Activated effector memory CD4-positive, alpha-beta T cell treated with anti-CD3 and anti-CD28 coated beads, Interleukin-2, amount 50 U/mL, for 16 hours (primary cell): Measurements from ENCODE around the gene GNGT1.
A peak's percentile ranks its signal among the peaks of the same experiment; 100 is the strongest.
"Not testable (repeated sequence)": the region's sequence is repeated elsewhere in the genome, so short reads cannot be mapped to it uniquely, and the experiment has no call there.

ENCODE experiments used
- DNase-seq: peaks from one replicate; pipeline ENCODE4 v3.0.0-alpha.2; 2020

The GNGT1 gene

DNA sequence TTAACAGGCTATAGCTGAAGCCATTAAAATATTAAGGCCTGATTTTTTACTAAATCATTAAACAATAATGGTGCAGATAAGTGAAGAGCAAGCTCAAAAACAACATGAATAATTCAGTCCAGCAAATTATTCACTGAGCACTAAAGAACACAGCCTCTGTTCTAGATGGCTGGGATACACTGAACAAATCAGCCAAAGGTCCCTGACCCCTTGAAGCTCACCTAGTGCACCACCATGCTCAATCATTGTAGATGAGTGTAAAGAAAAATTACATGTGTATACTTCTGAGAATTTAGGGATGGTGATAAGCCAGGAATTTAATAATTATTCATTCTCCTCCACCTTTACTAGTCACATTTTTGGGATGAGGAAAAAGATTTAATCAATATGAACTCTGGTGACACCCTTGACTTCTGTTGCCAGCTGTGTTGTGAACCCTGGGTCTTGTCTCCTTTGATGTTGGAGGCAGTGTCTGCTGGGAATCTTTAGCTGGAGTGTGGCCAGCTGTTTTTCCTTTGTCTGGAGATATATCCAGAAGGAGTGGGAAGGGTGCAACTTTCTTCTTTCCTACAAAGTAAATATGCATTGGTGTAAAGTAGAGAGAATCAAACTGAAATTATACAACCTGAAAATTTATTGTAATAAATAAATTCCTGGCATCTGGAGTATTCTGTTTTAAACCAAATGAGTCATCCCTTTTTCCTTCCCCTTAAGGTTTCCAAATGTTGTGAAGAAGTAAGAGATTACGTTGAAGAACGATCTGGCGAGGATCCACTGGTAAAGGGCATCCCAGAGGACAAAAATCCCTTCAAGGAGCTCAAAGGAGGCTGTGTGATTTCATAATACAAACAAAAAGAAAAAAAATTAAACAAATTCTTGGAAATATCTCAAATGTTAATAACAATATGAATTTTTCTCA, 4.0 kb downstream of the GNGT1 start:
- DNase-seq = no peak

- not testable (repeated sequence) for DNase-seq
Measured at GRCh38 chr7:93911242-93911641, 4.9 kb downstream of the GNGT1 start.

DNA sequence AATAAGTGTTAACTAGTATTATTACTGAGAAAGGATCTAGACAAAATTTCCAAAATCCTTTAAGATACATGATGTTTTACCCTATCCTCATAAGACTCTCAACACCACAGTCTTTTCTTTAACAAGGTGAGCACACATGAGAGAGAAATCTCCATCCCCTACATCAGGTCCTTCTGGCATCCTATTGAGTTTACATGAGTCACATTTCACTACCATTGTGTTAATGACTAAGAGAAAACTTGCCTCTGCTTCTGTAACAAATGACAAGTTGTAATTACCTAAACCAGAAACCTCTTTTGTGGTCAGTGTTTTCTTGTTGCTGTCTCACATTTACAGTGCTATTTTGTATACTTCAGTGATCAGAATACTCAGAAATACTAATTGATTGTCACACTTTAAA, 5.3 kb downstream of the GNGT1 start:
- DNase-seq = not testable (repeated sequence)

DNA sequence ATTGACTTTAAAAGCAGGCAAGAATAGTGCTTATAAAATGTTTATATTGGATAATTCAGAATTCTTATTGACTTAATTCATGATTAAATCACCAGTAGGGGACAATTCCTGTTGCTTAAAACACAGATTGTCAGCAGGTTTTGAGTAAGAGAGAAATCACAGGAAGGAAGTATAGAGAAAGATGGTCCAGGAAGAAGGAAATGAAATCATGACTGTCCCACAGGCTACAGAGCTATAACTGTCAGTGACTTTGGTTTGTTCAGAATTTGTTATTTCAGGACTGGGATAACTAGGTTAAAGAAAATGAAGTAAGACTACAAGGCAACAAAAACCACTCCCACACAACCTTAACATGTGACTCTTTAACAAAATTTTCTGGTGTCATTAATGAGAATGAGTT, 6.8 kb downstream of the GNGT1 start:
- DNase-seq = no peak

DNA sequence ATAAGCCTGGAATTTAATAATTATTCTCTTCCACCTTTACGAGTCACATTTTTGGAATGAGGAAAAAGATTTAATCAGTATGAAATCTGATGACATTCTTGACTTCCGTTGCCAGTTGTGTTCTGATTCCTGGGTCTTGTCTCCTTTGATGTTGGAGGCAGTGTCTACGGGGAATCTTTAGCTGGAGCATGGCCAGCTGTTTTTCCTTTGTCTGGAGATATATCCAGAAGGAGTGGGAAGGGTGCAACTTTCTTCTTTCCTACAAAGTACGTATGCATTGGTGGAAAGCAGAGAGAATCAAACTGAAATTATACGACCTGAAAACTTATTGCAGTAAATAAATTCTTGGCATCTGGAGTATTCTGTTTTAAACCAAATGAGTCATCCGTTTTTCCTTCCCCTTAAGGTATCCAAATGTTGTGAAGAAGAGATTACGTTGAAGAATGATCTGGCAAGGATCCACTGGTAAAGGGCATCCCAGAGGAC, 8.3 kb downstream of the GNGT1 start:
- no peak for DNase-seq

GRCh38 chr7:93915206-93915842, 9.0 kb downstream of the GNGT1 start:
- DNase-seq = not testable (repeated sequence)

- not testable (repeated sequence) for DNase-seq
Measured at GRCh38 chr7:93915888-93916287, 9.5 kb downstream of the GNGT1 start.

GRCh38 chr7:93916315-93916714, 9.9 kb downstream of the GNGT1 start:
- not testable (repeated sequence) for DNase-seq

DNA sequence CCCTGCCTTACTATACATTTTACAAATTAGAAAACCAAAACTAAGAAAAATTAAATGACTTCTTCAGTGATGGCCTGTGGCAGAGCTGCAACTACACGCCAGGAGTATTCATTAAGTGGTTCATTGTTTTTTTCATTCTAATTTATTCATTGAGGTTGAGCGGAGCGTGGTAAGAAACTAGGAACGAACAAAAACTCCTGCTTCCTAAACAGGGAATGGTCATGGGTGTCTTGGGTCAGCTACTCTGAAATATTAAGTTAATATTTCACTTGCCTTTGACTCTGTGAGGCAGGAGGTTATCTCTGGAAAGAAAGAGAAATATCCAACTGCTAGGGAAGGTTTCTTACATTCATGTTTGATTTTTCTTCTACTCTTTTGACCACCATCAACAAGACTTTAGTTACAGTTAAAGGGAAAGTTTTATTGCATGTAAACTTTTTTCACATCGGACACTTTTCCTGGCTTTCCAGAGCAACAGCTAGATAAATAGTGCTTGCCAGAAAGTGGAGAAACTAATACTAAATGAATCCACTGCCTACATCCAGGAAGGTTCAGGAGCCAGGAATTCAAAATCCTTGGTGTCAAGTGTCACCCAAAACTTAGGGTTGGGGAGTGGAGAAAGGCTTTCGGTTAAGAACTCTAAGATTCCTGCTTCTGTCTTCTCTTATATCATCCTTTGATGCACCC, 14.3 kb downstream of the GNGT1 start:
- DNase-seq = no peak

DNA sequence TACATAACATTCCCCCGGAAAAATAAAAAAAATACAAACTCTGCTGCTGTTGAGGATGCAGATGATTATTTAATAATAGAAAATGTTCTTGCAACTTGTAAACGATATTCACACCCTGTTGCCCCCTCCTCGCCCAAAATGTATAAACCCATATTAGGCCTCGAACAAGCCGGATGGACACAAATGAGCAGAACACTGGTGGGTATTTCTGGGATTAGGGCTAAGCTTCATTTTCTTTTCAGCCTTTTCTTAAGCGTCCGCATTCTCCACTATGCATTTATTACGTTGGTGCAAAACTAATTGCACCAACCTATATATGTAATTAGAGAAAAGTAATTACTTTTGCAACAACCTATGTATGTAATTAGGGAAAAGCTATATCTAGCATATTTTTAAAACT, 14.8 kb downstream of the GNGT1 start:
- no peak for DNase-seq

DNA sequence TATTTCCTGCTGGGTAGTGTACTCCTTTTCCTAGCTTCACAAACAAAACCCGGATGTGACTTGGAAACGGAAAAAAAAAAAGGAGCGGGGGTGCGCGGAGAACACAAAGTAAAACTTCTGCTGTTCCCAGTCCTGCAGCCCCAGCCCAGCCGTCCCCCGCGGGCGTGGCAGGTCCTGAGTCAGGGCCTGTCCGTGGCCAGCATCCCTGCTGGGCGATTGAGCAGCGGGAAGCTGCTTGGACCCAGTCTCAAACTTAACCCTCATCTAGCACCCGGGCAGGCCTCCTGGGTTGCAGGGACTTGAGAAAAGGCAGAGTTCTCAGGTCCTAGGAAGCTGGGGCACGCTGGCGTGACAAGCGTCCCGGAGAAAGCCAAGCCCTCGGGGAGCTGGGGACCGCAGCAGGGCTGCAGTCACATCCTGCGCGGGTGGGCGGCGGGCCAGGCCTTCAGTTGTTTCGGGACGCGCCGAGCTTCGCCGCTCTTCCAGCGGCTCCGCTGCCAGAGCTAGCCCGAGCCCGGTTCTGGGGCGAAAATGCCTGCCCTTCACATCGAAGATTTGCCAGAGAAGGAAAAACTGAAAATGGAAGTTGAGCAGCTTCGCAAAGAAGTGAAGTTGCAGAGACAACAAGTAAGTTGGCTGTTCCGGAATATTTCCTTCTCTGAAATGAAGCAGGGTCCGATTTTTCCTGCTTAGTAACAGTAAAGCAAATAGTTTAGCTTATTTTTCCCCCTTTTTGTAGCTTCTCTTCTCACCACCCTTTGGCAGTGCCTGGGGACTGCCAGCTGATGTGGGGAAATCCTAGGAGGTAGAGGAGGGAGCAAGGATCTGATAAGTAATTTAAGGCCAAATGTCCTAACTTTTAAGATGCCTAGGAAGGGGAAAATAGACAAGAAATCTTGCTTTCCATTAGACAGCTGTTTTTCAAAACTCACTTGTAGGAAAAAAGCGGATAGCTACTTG, 15.5 kb downstream of the GNGT1 start, which contains the start of gene GNG11:
Gene GNG11, plus strand, starts transcription at position 129 of the 960 bp plus-strand sequence. Its CDS starts 403 bp downstream, at position 532.
- peak; percentile 62 for DNase-seq

DNA sequence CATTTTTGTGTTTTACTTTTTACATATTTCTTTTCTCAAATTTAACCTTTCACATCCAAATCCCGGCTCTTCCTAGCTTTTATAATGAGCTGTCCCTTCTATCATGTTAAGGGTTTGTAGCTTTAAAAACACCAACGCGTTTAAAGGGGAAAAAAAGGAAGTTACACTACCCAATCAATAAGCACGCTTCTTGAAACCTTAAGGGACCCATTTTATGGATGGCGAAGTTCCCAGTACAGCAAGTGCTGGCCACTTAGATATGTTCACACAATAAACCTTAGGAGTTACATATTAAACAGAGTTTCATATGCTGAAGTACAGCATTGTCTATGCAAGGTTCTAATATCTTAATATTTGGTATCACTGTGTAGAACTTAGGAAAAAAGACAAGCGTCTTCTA, 16.9 kb downstream of the GNGT1 start:
- DNase-seq = no peak

GRCh38 chr7:93923942-93924341, 17.6 kb downstream of the GNGT1 start:
- no peak for DNase-seq

DNA sequence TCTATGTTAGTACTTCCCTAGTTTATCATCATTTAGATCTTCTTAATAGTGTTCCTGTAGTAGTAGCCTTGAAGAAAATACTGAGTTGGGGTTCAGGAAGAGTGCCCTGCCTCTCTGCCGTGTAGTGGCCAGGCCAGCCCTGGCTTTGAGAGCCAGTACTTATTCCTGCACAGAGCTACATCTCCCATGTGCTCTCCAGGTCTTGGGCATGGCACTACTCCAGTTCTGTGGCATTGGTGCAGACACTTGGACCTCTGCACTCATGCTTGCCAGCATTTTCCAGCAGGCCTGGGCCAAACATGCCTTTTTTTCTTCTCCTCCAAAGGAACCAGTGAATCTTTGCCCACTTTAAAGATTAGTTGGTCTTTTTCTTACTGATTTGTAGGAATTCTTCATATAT, 20.4 kb downstream of the GNGT1 start:
- no peak for DNase-seq

DNA sequence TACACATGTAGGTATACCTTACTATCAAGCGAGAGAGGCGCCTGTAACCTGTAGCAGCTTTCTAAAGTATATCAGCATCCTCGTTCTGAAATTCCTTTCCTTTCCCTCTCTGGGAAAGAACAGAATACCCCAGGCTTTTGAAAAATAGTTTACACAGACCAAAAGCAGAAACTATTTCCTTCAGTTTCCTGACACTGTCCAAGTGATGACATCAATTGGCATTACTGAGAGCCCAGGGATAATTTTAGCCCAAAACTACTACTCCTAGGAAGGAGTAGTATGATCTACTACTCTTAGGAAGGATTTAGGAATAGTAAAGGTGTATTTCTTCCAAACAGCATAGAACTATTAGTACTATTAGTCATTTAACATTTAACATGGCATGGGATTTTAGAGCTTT, 21.2 kb downstream of the GNGT1 start:
- DNase-seq = no peak

- no peak for DNase-seq
Measured at GRCh38 chr7:93931655-93932054, 25.3 kb downstream of the GNGT1 start.

GRCh38 chr7:93933156-93933555, 26.8 kb downstream of the GNGT1 start:
- no peak for DNase-seq

- DNase-seq = no peak
Measured at GRCh38 chr7:93935102-93935501, 28.7 kb downstream of the GNGT1 start.

- DNase-seq = no peak
Measured at GRCh38 chr7:93937818-93938217, 31.5 kb downstream of the GNGT1 start.

DNA sequence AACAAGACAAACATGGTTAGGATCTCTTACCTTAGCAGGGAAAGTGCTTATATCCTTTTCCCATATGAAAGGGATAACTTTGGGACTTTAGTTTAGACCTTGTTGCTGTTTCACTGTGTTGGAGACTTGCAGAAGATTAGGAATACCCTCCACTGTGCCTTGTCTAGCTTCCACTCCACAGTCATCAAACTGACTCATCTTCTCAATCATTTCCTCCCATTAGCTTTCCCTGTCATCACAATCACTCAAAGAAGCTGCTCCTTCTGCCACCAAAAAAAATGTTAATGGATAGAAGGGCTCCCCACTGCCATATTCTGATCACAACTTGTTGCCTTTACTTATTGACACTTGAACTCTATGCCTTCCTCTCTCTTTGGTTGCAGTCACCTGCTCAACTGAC, 31.9 kb downstream of the GNGT1 start:
- no peak for DNase-seq

DNA sequence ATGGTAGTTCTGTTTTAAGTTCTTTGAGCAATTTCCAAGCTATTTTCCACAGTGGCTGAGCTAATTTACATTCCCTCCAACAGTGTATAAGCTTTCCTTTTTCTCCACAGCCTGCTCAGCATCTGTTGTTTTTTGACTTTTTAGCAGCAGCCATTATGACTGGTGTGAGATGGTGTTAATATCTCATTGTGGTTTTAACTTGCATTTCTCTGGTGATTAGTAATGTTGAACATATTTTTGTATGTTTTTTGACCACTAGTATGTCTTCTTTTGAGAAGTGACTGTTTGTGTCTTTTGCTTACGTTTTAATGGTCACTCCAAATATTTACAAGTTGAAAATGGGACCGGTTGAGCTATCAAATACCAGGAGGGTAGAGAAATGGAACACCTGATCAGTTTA, 35.6 kb downstream of the GNGT1 start:
- DNase-seq = no peak
